NCI-H748 treated with DMSO at 0.1 percent for 48 hours (cell line): Measurements from ENCODE around the gene NFE2.
"Not testable (repeated sequence)": the region's sequence is repeated elsewhere in the genome, so short reads cannot be mapped to it uniquely, and the experiment has no call there.

Experiments
- DNase-seq: peaks from one replicate; lab custom pipeline; 2025; lab: John Stamatoyannopoulos, UW

Gene NFE2

DNA sequence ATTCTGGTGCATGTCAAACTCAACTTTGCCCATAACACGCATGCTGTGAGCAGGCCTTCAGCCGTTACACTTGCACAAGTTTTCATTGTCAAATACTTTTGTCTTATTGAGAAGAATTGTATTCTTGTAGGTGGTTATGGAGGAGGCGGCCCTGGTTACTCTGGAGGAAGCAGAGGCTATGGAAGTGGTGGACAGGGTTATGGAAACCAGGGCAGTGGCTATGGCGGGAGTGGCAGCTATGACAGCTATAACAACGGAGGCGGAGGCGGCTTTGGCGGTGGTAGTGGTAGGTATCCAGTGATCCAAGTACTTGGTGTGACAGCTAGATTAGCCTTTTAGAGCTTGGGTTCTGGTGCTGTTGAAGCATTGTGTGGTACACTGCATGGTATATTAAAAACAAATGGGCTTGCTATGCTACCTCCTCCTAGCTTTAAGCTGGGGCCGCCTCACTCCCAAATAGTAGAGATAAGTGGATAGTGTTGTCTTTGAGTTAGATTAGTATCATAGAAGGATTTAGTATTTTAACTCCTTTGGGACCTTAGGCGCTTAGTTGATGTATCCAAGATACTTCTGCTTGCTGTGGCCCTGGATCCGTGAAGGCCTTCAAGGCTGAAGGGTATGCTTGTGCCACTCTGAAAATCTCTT is 17.7 kb downstream of the NFE2 start:
- no peak for DNase-seq

DNA sequence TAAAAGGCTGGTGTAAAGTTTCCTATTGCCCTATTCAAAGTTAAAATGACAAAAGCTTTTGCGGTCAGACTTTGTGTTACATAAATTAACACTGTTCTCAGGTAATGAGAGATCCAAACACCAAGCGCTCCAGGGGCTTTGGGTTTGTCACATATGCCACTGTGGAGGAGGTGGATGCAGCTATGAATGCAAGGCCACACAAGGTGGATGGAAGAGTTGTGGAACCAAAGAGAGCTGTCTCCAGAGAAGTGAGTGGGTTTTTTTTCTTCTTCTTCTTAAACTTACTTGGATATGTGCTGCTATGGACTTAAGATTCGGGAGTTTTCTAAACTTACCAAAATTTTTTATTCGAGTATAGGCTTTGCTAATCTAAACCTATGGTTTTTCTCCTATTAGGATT is 19.1 kb downstream of the NFE2 start:
- not testable (repeated sequence) for DNase-seq

DNA sequence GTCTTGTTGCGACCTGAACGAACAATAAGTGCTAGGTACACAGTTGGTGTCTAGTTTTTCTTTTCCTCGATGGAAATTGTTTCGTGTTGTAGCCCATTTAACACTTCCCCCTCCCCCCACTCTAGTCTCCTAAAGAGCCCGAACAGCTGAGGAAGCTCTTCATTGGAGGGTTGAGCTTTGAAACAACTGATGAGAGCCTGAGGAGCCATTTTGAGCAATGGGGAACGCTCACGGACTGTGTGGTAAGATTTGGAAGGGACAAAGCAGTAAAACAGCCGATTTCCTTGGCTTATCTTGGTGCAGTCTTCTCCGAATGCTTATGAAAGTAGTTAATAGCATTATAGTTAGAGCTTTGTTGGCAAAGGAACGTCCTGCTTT is 19.6 kb downstream of the NFE2 start:
- not testable (repeated sequence) for DNase-seq

DNA sequence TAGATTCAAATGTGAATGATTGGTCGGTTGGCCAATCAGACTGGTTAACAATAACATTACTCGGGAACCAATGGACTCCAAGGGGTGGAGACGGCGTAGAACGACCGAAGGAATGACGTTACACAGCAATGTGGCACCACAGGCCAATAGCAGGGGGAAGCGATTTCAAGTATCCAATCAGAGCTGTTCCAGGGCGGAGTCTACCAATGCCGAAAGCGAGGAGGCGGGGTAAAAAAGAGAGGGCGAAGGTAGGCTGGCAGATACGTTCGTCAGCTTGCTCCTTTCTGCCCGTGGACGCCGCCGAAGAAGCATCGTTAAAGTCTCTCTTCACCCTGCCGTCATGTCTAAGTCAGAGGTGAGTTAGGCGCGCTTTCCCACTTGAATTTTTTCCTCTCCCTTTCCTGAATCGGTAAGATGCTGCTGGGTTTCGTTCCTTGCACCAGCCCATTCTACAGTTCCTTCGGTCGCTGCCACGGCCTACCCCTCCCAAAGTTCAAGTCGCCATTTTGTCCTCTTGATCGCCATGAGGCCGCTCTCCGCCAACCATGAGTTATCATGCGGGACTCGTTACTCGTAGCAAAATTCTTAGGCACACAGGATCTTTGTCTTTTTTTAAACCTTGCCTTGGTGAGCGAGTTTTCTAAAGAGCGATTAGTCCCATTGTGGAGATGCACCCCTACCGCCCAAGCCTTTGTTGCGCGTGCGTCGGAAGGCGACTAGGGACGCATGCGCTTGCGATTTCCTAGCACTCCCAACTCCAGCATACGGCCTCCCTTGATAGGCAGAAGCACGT is 20.2 kb downstream of the NFE2 start, which contains the start of gene HNRNPA1:
Gene HNRNPA1, plus strand, starts transcription at position 259 of the 793 bp plus-strand sequence. Its CDS starts 82 bp downstream, at position 341.
- peak; percentile 99 for DNase-seq

DNA sequence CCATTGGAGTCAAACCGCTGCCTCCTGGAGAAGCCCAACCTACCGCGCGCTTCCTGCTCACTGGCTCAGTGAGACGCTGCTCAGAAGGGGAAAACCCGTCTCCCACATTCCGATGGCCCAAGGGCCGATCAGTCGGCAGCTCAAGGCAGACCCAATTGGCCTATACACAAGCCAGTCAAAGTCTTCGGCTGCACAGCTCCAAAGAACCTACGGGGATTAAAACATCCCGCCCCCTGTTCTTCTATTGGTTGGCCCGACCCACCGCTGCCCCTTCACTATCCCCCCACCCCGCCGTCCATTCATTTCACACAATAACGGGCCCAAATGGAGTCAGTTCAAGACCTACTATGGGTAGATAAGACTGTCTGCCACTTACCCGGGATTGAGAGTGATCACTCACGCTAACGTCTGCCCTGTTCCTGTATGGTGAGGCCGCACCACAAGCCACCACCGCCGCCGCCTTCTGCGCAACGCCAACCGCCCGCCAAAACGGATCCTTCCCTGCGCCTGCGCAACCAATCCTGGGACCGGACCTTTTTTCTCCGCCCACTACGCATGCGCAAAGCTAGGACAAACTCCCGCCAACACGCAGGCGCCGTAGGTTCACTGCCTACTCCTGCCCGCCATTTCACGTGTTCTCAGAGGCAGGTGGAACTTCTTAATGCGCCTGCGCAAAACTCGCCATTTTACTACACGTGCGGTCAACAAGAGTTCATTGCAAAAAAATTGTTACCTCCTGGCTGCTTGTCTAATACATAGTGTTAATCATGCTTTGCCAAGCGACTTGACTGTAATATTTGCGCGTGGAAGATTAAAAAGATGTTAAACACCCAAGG is 21.0 kb downstream of the NFE2 start, which contains the start of gene CBX5:
Gene CBX5, minus strand, starts transcription at position 491 of the 836 bp plus-strand sequence. CDS start 22,472 bp downstream, outside the sequence.
- DNase-seq: peak; percentile 99

DNA sequence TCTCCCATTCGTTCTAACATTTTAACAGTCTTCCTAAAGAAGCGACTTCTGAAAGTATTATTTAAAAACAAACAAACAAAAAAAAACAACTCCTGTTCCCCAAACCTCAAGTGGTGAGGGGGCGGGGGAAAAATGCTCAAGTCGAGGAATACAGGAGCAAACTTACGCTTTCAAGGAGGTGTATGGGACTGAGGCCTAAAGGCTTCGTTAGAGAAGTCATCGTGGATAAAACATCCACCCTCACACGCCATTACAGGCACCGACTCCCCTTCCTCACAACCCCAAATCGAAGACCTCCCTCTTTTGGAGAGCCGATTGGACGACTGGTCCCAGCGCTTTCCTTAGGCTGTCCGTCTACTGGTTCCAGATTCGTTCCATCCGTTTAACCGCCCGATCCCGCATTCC is 21.6 kb downstream of the NFE2 start:
- no peak for DNase-seq

DNA sequence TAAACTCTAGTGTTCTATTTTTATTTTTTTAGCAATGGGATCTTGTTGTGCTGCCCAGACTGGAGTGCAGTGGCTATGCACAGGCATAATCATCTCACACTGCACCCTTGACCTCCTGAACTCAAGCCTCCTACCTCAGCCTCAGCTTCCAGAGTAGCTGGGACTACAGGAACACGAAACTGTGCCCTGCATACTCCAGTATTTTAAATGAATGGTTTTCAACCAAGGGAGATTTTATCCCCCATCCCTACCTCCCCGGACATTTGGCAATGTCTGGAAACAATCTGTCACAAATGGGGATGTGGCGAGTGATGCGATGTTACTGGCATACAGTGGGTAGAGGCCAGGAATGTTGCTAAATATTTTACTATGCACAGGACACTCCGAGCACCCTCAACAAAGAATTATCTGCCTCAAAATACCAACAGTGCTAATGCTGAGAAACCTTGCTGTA is 23.0 kb downstream of the NFE2 start:
- no peak for DNase-seq

DNA sequence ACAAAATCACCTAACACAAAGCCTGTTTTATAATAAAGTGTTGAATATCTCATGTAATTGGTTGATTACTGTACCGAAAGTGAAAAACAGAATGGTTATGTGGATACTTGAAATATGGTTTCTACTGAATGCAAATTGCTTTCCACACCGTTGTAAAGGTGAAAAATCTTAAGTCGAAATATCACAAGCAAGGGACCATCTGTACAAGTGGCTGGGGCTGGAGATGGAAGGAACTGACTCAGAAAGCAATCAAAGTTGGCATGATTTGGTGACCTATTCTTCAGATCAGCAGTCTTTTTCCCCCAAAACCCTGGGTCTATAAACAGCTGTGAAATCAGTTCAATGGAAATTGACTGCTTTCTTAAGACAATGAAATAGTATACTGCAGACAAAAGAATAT is 24.4 kb downstream of the NFE2 start:
- DNase-seq: no peak

DNA sequence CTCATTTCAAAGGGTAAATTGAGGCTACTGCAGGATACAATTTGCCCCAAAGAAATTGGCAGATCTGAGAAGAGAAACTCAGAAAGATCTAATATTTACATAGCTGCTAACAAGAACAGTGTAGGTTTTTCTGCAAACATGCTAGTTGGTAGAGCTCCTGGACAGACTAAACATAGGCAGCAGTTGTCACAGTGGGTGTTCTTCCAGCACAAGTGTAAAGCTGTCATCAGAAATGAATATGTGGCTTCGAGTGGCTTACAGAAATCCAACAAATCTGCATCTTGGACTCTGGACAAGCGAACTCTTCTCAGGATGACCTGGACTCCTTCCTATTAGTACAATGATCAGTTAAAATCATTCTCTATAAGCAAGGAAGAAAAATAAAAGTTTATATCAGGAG is 26.8 kb downstream of the NFE2 start:
- DNase-seq: no peak

DNA sequence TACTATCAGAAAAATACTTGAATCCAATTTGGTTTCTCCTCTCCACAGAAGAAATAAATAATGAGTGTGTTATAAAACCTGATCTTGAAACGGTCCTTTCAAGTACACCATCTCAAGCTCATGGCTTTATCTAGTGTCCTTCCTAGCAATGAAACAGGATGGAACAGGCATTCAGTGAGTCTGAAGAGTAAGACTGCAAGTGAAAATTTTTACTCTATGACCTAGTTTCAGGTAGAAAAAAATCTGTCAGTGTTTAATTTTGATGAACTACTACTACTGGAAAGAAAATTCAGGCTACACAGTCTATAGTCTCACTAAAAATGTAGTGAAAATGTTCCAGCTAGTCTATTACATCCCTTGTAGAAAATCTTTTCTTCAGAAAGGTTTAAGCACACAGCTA is 28.6 kb downstream of the NFE2 start:
- no peak for DNase-seq

DNA sequence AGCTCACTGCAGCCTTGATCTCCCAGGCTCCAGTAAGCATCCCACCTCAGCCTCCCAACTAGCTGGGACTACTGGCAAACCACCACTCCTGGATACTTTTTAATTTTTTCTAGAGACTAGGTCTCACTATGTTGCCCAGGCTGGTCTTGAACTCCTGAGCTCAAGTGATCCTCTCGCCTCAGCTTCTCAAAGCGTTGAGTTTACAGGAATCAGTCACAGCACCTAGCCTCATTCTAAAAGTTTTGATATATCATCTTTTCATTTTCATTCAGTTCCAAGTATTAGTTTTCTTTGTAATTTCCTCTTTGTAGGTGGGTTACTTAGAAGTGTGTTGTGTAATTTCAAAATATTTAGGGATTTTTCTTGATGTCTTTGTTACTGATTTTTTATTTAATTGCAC is 30.5 kb downstream of the NFE2 start:
- no peak for DNase-seq

DNA sequence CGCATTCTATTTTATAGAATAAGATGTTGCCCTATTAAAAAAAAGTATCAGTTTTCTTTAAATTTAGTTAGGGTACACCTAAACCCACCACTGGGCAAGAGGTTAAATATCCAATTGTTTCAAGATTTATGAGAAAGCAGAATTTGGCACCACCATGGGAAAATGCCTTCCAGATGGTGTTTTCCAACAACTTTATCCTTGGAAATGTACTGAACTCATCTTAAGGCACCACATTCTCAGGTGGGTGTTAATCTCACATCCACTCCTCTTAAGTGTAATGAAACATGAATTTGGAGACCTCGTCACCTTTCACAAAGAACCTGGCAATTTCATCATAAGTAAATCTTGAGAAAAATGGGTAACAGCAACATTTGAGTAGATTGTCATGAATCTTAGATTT is 34.0 kb downstream of the NFE2 start:
- no peak for DNase-seq

DNA sequence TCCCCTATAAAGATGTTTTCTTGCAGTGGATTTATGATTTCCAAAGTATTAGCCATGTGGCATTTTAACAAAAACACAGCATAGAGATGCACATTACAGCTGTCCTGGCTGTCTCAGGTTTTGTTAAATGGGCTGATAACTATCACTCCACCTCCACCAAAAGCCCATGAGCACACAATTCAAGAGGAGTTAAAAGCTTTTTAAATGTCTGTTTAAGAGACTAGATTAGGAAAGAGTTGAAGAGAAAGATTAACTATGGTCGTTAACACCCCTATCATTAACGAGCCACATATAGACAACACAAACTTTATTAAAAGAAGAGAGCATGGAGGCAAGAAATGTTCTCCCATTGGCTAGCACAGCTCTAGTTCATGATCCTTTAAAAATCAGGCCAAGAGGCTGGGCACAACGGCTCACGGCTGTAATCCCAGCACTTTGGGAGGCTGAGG is 35.4 kb downstream of the NFE2 start:
- no peak for DNase-seq

DNA sequence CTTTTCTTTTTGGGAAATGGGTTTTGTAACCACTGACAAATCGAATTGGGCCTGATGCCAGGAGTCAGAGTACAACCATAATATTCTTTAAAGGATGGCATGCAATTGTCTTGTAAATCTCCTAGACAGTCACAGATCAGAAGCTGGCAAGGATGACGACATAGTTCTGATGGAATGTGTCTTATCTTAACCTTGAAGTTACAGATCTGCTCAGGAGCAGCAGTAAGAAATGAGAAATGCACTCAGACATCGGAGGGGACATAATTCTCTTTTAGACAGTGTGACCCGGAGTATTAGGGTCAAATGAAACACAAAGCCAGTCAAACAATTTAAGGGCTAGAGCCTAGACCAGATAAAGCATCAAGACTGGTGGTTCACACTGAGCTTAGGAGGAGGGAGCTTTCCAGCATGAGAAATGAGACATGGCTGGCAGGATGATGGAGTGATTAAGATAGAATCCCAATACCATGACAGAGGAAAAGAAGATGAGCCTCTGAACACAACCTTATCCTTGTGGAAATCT is 38.4 kb downstream of the NFE2 start:
- no peak for DNase-seq

DNA sequence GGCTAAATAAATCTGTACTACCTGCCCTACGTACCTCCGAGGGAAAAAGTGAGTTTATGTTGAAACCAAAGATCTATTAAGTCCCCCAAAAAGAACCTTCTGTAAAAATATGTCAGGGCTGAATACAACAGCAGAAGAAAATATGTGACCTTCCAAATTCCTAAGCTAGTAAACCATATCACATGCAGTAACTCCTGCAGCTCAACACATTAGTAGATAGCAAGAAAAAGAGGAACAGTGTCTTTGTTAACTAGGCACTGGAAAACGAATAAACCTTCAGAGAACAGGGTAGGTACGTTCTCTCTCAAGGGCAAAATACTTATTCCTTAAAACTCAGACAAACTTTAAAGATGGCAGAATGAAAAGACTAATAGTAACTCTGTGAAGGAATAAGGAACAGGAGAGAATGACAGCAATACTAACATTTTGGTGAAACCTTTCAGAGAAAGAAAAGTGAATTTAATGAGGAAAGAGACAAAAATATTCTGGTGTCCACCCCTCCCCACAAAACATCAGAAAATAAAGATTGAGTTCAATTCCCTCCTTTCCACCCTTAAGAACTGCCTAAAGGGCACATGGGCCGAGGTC is 38.9 kb downstream of the NFE2 start:
- no peak for DNase-seq

DNA sequence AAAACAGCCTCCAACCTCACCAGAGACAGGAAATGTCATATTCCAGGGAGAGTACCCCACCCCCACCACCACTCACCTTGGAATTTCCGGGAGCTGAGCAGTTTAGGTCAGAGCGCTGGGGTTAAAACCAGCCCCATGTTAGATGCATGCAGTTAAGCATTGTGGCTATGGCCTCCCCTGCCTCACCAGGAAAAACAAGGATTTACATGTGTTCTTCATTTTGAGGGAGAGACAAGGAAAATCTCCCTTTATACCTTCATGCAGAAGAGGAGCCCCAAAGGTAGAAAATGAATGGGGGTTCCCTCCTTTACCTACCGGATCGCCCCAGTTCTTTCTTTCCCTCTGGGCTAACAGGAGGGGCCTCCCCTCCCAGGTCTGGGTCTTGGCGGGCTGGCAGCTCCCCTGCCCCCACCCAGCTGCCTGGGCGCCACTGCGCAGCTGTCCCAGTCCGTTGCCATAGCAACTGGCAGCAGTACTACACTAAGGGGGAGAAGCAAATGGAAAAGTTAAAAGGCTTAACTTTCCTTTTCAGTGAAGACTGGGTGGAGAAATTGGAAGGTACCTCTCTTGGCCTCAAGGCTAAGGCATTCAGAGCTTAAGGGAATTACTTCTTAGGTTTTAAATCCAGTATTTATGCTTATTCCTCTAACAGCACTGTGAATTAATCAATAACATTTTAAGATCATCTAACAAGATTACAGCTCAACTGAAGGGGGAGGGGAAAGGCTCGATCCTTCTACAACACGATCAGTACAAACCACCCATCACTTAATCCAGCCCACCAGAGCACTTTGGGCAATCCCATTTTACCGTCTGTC is 41.4 kb downstream of the NFE2 start:
- peak; percentile 88 for DNase-seq

DNA sequence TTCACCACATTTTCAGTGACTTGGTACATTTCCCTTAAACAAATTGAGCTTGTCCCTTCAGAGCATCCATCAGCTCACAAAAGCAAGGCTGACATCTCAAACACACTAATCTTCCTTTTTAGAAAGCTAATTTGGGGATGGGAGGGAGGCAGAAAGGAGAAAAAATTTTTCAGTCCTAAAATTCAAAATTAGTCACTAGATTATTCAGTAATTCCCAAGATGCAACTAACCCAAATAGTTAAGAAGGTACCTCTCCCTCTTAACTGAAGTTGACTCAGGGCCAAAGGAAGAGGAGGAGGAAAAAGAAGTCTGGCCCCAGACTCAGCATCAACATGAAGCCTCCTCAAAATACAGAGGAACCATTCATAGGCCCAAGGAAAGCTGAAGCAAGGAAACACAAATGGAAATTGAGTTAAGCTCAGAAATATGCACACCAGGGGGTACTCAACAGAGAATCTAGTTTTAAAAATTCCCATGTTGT is 42.6 kb downstream of the NFE2 start:
- no peak for DNase-seq

DNA sequence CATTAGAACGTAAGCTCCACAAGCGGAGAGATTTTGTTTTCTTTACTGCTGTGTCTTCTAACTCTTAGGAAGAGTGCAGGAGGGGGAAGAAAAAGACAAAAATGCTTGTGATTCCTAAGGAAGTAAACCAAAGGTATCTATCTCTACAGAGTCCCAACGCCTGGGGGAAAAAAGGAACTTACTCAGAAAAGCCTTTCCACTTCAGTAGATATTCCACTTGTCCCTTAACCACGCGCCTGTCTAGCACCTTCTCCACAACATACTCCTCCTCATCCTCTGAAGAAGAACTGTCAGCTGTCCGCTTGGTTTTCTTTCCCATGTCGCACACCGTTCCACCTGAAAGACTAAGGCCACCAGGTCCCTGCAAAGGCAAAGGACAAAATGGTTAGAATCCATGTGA is 43.5 kb downstream of the NFE2 start:
- DNase-seq: no peak

DNA sequence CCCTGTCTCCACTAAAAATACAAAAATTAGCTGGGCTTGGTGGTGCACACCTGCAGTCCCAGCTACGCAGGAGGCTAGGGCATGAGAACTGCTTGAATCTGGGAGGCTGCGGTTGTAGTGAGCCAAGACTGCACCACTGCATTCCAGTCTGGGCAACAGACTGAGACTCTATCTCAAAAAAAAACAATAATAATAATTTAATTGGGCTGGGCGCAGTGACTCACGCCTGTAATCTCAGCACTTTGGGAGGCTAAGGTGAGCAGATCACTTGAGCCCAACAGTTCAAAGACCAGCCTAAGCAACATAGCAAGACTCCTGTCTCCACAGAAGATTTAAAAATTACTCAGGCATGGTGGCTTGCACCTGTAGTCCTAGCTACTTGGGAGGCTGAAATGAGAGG is 47.6 kb downstream of the NFE2 start:
- DNase-seq: no peak

DNA sequence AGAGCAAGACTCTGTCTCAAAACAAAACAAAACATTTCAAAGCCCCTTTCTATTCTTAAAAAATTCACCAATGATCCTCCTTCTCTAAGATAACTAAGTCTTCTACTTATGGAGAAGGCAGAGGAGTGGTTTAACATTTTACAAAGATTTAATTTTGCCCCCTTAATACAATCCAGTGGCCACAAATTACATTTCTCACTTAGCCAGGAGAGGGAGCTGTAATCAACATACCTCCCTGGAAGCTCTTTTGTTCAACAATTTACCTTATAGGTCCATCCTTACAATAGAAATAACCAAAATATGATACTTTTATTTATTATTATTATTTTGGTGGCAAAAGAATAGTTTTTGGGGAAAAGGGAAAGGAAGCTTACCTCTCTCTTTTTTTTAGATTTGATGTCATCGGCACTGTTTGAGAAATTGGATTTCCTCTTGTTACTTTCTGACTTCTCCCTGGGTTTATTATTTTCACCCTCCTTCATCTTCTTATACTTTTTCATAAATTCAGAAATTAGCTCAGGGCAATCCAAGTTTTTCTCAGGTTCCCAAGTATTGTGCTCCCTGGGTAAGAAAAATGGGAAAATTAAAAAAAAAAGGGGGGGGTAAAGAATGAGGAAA is 49.0 kb downstream of the NFE2 start:
- peak; percentile 51 for DNase-seq
